ENCODE results near the gene GOLGA6A.

DNA sequence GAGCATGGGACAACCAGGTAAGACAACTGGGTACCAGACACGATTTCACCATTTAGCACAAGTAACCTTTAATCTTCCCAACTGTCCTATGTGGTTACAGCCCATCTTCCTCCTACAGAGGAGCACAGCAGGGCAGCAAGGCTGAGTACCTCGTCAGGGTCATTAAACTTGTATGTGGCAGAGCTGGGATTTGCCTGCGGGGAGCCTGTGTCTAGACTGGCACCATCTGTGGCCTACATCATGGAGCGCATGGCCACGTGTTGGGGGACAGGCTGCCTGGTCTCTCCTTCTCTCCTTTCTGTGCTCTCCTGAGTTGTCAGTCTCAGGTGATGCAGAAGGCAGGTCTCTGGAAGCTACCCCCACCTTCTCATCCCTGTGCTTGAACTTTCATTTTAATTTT is 32.2 kb downstream of the GOLGA6A start:
- TF ChIP-seq, protein P1, sequence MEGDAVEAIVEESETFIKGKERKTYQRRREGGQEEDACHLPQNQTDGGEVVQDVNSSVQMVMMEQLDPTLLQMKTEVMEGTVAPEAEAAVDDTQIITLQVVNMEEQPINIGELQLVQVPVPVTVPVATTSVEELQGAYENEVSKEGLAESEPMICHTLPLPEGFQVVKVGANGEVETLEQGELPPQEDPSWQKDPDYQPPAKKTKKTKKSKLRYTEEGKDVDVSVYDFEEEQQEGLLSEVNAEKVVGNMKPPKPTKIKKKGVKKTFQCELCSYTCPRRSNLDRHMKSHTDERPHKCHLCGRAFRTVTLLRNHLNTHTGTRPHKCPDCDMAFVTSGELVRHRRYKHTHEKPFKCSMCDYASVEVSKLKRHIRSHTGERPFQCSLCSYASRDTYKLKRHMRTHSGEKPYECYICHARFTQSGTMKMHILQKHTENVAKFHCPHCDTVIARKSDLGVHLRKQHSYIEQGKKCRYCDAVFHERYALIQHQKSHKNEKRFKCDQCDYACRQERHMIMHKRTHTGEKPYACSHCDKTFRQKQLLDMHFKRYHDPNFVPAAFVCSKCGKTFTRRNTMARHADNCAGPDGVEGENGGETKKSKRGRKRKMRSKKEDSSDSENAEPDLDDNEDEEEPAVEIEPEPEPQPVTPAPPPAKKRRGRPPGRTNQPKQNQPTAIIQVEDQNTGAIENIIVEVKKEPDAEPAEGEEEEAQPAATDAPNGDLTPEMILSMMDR (conservative IDR thresholded peaks at IDR 0.05; ENCODE audit: low read length): no peak
- no peak for TF ChIP-seq EZH2phosphoT487 (IDR thresholded peaks at IDR 0.05; ENCODE audit: borderline replicate concordance)

All from Loucy (cell line).